Right lobe of liver (tissue), 6 donors: Measurements from ENCODE around the gene PSMD1. TPM values are rescaled to one million over a fixed set of nuclear protein-coding genes. Genes with fewer than 3 reads are reported as not detected.

Experiments used
- ATAC-seq, 4 donors: fragments of 200-7000 bp; cut with Tn5 transposase; one replicate each; pipeline ENCODE4 v1.9.1; 2020; ENCODE audit warnings: mild to moderate bottlenecking in 4 of 4, moderate library complexity in 4 of 4
- DNase-seq, 3 donors: peaks; one replicate each; pipeline ENCODE4 v3.0.0-alpha.2; 2020
- H3K27ac ChIP-seq, 3 donors: fragments of 200-600 bp; one replicate each; pipeline ENCODE4 v1.8.0; 2022
- H3K27me3 ChIP-seq, 2 donors: fragments of 200-600 bp; one replicate each; pipeline ENCODE4 v1.8.0; 2022
- H3K36me3 ChIP-seq, 4 donors: fragments of 200-600 bp; sonication (generic) in 1 of 4; one replicate each; pipeline versions ENCODE4 v1.5.1 to v1.8.0; 2017 to 2022; ENCODE audit warnings: control low read depth in 1 of 4
- H3K4me1 ChIP-seq, 4 donors: fragments of 200-600 bp; sonication (generic) in 1 of 4; one replicate each; pipeline versions ENCODE4 v1.5.1 to v1.8.0; 2017 to 2022; ENCODE audit warnings: control low read depth in 1 of 4
- H3K4me3 ChIP-seq, 3 donors: fragments of 200-600 bp; one replicate each; pipeline ENCODE4 v1.8.0; 2022
- H3K9me3 ChIP-seq, 4 donors: fragments of 200-600 bp; sonication (generic) in 1 of 4; one replicate each; pipeline versions ENCODE4 v1.5.1 to v1.8.0; 2017 to 2022; ENCODE audit warnings: control low read depth in 1 of 4
- POLR2A ChIP-seq: fragments of 450-650 bp; IDR thresholded peaks from one replicate; pipeline ENCODE4 v1.6.1; 2017; ENCODE audit warnings: antibody characterized with exemption, mild to moderate bottlenecking
- WGBS: methylation state at CpG from one replicate; pipeline ENCODE4 v1.1.6; 2018; ENCODE audit warnings: low coverage, low lambda C conversion rate; ENCODE audit not compliant: insufficient coverage; ENCODE audit errors: missing lambda C conversion rate; 5-methylcytosine and 5-hydroxymethylcytosine counted together
- intact Hi-C, 2 donors: fragments of 100-400 bp; cut with DNase I; formaldehyde crosslinking; loops; one replicate each; pipeline versions ENCODE4 v1.11.2 to v1.14.1; 2022
- total RNA-seq, 6 experiments: library from RNA; depleted of rRNA in 2 of 6; stranded (reverse); fragments of >200 nt in 2 of 6; fragmentation: NEBNext Ultra II Directional in 3 of 6; extraction: Animal tissue kit (Norgen Biotek cat#: 25700) in 3 of 6; gene quantifications; one replicate each; pipeline versions ENCODE4 v1.1.0 to v1.2.4, GENCODE V29; 2016 to 2023
- TF ChIP-seq, protein P1 (sequence below), 4 donors: fragments of 200-600 bp in 3 of 4; fragments of 450-650 bp in 1 of 4; IDR thresholded peaks; one replicate each; pipeline versions ENCODE4 v1.5.1 to v1.8.0; 2016 to 2022; ENCODE audit warnings: antibody characterized with exemption in 4 of 4, mild to moderate bottlenecking in 2 of 4
- donor health status: DM: no; HTN: yes; CAD: no.
- donor health status: DM: no; HTN: no; CAD: no.
- donor health status: DM: no; HTN: no; CAD: no.
- donor health status: DM: no; HTN: yes; CAD: no.
- donor health status: DM: no; HTN: yes; CAD: no.

The PSMD1 gene
- total RNA-seq, 6 experiments from 2014 or later = 46.4 to 62.3 (median 55.5) TPM

DNA sequence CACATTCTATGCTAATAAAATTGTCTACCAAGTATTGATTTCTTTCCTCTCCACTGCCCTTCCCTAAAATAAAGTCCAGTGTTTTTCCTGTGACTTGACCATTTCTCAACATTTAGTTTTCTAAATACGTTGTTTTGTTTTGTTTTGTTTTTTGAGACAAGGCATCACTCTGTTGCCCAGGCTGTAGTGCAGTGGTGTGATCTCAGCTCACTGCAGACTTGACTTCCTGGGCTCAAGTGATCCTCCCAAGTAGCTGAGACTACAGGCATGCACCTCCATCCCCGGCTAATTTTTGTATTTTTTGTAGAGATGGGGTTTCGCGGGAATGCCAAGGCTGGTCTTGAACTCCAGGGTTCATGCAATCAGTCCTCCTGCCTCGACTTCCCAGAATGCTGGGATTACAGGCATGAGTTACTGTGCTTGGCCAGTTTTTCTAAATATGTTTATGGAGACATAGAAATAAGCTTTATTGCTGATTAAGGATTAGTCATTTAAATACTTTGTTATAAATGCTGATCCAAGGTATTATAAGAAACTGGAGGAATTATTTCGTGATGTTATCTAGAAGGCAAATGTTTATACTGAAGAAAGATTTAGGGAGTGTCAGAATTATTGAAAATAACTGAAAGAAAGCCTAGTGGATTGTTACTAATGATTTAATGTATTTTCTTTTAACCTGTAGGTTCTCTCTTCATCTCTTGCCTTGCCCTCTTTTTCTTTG is 73.8 kb downstream of the PSMD1 start:
- H3K9me3 ChIP-seq = no peaks in the 10 kb centered on the region
- intact Hi-C loops = no loop called here
- H3K4me1 ChIP-seq = peaks cover 0 to 51% (median 15%) of the 10 kb centered on the region in 4 donors
- H3K4me3 ChIP-seq = no peak overlapping the region
- H3K36me3 ChIP-seq = no peaks in the 10 kb centered on the region
- WGBS = 78% methylated on average over 6 of the region's 6 CpGs
- H3K27me3 ChIP-seq = no peaks in the 10 kb centered on the region
- no peak overlapping the region for H3K27ac ChIP-seq
- ATAC-seq (peak in 1 of 4 donors; percentile 2), DNase-seq (no peak)
- TF ChIP-seq, protein P1, sequence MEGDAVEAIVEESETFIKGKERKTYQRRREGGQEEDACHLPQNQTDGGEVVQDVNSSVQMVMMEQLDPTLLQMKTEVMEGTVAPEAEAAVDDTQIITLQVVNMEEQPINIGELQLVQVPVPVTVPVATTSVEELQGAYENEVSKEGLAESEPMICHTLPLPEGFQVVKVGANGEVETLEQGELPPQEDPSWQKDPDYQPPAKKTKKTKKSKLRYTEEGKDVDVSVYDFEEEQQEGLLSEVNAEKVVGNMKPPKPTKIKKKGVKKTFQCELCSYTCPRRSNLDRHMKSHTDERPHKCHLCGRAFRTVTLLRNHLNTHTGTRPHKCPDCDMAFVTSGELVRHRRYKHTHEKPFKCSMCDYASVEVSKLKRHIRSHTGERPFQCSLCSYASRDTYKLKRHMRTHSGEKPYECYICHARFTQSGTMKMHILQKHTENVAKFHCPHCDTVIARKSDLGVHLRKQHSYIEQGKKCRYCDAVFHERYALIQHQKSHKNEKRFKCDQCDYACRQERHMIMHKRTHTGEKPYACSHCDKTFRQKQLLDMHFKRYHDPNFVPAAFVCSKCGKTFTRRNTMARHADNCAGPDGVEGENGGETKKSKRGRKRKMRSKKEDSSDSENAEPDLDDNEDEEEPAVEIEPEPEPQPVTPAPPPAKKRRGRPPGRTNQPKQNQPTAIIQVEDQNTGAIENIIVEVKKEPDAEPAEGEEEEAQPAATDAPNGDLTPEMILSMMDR (IDR thresholded peaks at IDR 0.05) = no peak
- no peak for TF ChIP-seq POLR2A

DNA sequence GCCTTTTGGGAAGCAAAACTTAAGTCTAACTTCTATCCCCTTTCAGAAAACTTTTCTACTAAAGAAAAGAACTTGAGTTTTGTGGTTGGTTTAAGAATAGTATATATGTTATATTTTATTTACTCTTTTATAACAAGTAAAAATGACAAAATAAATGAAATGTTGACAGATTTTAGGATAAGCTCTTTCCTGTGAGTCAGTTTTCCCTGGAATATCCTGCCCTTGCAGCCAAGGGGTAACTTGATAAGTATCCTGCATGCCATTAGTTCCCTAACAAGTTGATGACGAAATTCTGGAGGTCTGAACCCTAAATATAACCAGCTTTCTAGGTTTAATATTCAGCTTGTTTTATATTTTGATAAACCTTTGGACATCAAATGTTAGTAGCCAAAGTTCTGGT is 75.5 kb downstream of the PSMD1 start:
- ATAC-seq (peak in 3 of 4 donors; percentile 16 to 48 (median 41)), DNase-seq (no peak)
- H3K27ac ChIP-seq = peak overlapping the region in 2 of 3 donors; percentile 66 to 71
- no peaks in the 10 kb centered on the region for H3K27me3 ChIP-seq
- intact Hi-C loops = no loop called here
- no peak overlapping the region for H3K4me3 ChIP-seq
- no peaks in the 10 kb centered on the region for H3K9me3 ChIP-seq
- 60% methylated on average over 1 of the region's 1 CpG for WGBS
- peaks cover 0 to 51% (median 15%) of the 10 kb centered on the region in 4 donors for H3K4me1 ChIP-seq
- no peaks in the 10 kb centered on the region for H3K36me3 ChIP-seq
- no peak for TF ChIP-seq POLR2A
- TF ChIP-seq, protein P1 (IDR thresholded peaks at IDR 0.05) = no peak

DNA sequence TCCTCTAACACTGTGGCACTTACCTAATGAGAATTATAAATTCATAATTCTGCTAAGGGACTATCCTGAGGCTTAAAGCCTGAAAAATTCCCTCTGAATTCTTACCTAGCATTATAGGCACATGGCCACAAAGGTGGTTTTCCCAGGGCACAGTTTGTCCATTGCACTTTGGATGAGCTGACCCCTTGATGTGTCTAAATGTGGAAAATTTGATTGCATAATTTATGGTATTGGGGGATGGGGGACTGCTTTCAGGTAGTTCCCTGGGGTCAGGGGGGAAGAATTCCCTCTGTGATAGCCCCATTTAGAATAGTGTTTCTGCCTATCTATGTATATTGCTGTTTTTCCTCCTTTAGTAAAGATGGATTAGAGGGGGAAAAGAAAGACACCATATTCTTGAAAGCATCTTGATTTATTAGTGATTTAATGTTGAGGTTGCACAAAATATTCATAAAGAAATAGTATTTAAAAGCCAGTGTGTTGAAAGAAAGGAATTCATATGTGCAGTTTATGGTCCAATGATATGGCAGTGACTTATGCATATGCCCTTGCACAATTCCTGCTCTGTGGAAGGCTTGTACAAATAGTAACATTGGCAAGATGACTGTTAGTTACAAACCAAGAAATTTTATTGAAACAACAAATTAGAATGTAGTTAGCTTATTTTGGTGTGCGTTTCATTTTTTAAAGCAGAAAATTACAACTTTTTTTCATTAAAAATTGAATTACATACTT is 76.9 kb downstream of the PSMD1 start:
- Histone ChIP-seq H3K4me1 (peaks cover 0 to 51% (median 15%) of the 10 kb centered on the region in 4 donors), H3K4me3 (peak overlapping the region in 1 of 3 donors; percentile 11), H3K27ac (peak overlapping the region in 2 of 3 donors; percentile 66 to 71), H3K9me3 (no peaks in the 10 kb centered on the region), H3K36me3 (no peaks in the 10 kb centered on the region), H3K27me3 (no peaks in the 10 kb centered on the region)
- 57% methylated on average over 1 of the region's 1 CpG for WGBS
- intact Hi-C loops = no loop called here
- peak; percentile 82 to 89 (median 85) for ATAC-seq
- TF ChIP-seq, protein P1 (IDR thresholded peaks at IDR 0.05) = no peak
- TF ChIP-seq POLR2A = no peak
- peak in 1 of 3 donors; percentile 63 for DNase-seq

DNA sequence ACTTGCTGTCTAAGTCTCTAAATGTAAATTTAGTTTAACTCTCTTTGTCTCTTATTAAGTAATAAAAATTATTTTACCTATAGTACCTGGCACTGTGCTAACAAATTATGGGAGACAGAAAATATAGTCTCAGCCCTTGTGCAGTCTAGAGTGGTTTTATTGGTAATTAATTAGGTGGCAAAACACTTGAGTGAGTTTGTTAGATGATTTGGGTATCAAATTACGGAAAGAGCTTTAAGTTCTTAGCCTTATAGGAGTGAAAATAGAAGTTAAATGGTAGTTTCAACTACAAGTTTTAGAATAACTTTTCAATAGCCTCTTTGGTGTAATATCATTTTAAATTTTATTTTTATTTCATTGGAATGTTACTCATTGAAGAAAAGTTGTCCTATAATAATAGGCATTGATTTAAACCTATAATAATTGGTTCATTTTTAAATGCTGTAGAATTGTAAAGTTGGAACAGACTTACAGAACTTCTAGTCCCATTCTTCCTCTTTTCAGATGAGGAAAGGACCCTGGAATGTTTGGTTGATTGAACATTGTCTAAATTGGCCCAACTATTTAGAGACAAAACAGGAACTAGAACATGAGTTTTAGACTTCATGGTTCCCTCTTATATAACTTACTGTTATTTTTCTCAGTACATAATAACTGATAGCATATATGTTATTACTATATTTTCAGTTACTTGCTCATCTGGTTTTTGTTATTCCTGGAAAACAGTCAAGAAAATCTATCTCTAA is 78.4 kb downstream of the PSMD1 start:
- Histone ChIP-seq H3K4me1 (peaks cover 0 to 43% (median 12%) of the 10 kb centered on the region in 4 donors), H3K9me3 (no peaks in the 10 kb centered on the region), H3K36me3 (no peaks in the 10 kb centered on the region), H3K4me3 (no peak overlapping the region), H3K27ac (peak overlapping the region in 2 of 3 donors; percentile 66 to 71), H3K27me3 (no peaks in the 10 kb centered on the region)
- DNase-seq (no peak), ATAC-seq (peak in 1 of 4 donors; percentile 9)
- intact Hi-C loops = no loop called here
- TF ChIP-seq POLR2A = no peak
- TF ChIP-seq, protein P1 (IDR thresholded peaks at IDR 0.05) = no peak
- WGBS = 90% methylated on average over 1 of the region's 1 CpG
